ENCODE measurements around the gene C14orf93.

The C14orf93 gene

GRCh38 chr14:22973217-22974032 lies 36.5 kb downstream of the C14orf93 start:
- H3K27me3 ChIP-seq (ENCODE audit: insufficient read depth, low read length, poor library complexity, severe bottlenecking) = no peaks in the 10 kb centered on the region
- H3K4me1 ChIP-seq (ENCODE audit: insufficient read depth, low read length, poor library complexity, severe bottlenecking) = peaks cover 2% of the 10 kb centered on the region
- no peak overlapping the region for H2AFZ ChIP-seq (ENCODE audit: low read length)
- H3F3A ChIP-seq (ENCODE audit: low read depth) = no peaks in the 10 kb centered on the region
- H3K9me2 ChIP-seq (replicated peaks; ENCODE audit: low read depth, low read length) = no peaks in the 10 kb centered on the region
- H3K9ac ChIP-seq (ENCODE audit: low read depth, low read length, poor library complexity, severe bottlenecking) = no peak overlapping the region
- H4K20me1 ChIP-seq (ENCODE audit: insufficient read depth, low read length, poor library complexity, severe bottlenecking) = no peaks in the 10 kb centered on the region
- H3K4me2 ChIP-seq (ENCODE audit: low read depth, low read length, poor library complexity, severe bottlenecking) = no peak overlapping the region
- H3K79me2 ChIP-seq (ENCODE audit: insufficient read depth, low read length) = no peaks in the 10 kb centered on the region
- H3K4me3 ChIP-seq (ENCODE audit: low read length, poor library complexity, severe bottlenecking) = no peak overlapping the region
- TF ChIP-seq, protein P1, sequence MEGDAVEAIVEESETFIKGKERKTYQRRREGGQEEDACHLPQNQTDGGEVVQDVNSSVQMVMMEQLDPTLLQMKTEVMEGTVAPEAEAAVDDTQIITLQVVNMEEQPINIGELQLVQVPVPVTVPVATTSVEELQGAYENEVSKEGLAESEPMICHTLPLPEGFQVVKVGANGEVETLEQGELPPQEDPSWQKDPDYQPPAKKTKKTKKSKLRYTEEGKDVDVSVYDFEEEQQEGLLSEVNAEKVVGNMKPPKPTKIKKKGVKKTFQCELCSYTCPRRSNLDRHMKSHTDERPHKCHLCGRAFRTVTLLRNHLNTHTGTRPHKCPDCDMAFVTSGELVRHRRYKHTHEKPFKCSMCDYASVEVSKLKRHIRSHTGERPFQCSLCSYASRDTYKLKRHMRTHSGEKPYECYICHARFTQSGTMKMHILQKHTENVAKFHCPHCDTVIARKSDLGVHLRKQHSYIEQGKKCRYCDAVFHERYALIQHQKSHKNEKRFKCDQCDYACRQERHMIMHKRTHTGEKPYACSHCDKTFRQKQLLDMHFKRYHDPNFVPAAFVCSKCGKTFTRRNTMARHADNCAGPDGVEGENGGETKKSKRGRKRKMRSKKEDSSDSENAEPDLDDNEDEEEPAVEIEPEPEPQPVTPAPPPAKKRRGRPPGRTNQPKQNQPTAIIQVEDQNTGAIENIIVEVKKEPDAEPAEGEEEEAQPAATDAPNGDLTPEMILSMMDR (conservative IDR thresholded peaks at IDR 0.05; ENCODE audit: low read length) = peak; percentile 79
- TF ChIP-seq EZH2phosphoT487 (IDR thresholded peaks at IDR 0.05; ENCODE audit: borderline replicate concordance) = no peak
- peaks cover 11% of the 10 kb centered on the region; the same call in 1 of the 2 replicates for H3K36me3 ChIP-seq (ENCODE audit: insufficient read depth, low read length)
- H3K9me3 ChIP-seq (ENCODE audit: insufficient read depth, low read depth, low read length) = no peaks in the 10 kb centered on the region

GRCh38 chr14:22972313-22972930 lies 37.5 kb downstream of the C14orf93 start:
- Histone ChIP-seq H3K9ac (ENCODE audit: low read depth, low read length, poor library complexity, severe bottlenecking) (no peak overlapping the region), H3K9me2 (replicated peaks; ENCODE audit: low read depth, low read length) (no peaks in the 10 kb centered on the region), H3K79me2 (ENCODE audit: insufficient read depth, low read length) (no peaks in the 10 kb centered on the region), H3K4me2 (ENCODE audit: low read depth, low read length, poor library complexity, severe bottlenecking) (no peak overlapping the region), H2AFZ (ENCODE audit: low read length) (no peak overlapping the region), H3K36me3 (ENCODE audit: insufficient read depth, low read length) (peaks cover 11% of the 10 kb centered on the region; the same call in 1 of the 2 replicates), H4K20me1 (ENCODE audit: insufficient read depth, low read length, poor library complexity, severe bottlenecking) (no peaks in the 10 kb centered on the region), H3K4me3 (ENCODE audit: low read length, poor library complexity, severe bottlenecking) (no peak overlapping the region), H3K9me3 (ENCODE audit: insufficient read depth, low read depth, low read length) (no peaks in the 10 kb centered on the region), H3K27me3 (ENCODE audit: insufficient read depth, low read length, poor library complexity, severe bottlenecking) (no peaks in the 10 kb centered on the region), H3K4me1 (ENCODE audit: insufficient read depth, low read length, poor library complexity, severe bottlenecking) (no peaks in the 10 kb centered on the region), H3F3A (ENCODE audit: low read depth) (no peaks in the 10 kb centered on the region)
- TF ChIP-seq, protein P1 (conservative IDR thresholded peaks at IDR 0.05; ENCODE audit: low read length) = no peak
- no peak for TF ChIP-seq EZH2phosphoT487 (IDR thresholded peaks at IDR 0.05; ENCODE audit: borderline replicate concordance)

- Histone ChIP-seq H3K4me1 (ENCODE audit: insufficient read depth, low read length, poor library complexity, severe bottlenecking) (no peaks in the 10 kb centered on the region), H3K4me2 (ENCODE audit: low read depth, low read length, poor library complexity, severe bottlenecking) (no peak overlapping the region), H3K79me2 (ENCODE audit: insufficient read depth, low read length) (no peaks in the 10 kb centered on the region), H2AFZ (ENCODE audit: low read length) (no peak overlapping the region), H3K4me3 (ENCODE audit: low read length, poor library complexity, severe bottlenecking) (no peak overlapping the region), H4K20me1 (ENCODE audit: insufficient read depth, low read length, poor library complexity, severe bottlenecking) (no peaks in the 10 kb centered on the region), H3K36me3 (ENCODE audit: insufficient read depth, low read length) (peaks cover 11% of the 10 kb centered on the region; the same call in 1 of the 2 replicates), H3F3A (ENCODE audit: low read depth) (no peaks in the 10 kb centered on the region), H3K9ac (ENCODE audit: low read depth, low read length, poor library complexity, severe bottlenecking) (no peak overlapping the region), H3K9me3 (ENCODE audit: insufficient read depth, low read depth, low read length) (no peaks in the 10 kb centered on the region), H3K9me2 (replicated peaks; ENCODE audit: low read depth, low read length) (no peaks in the 10 kb centered on the region), H3K27me3 (ENCODE audit: insufficient read depth, low read length, poor library complexity, severe bottlenecking) (no peaks in the 10 kb centered on the region)
- no peak for TF ChIP-seq EZH2phosphoT487 (IDR thresholded peaks at IDR 0.05; ENCODE audit: borderline replicate concordance)
- TF ChIP-seq, protein P1 (conservative IDR thresholded peaks at IDR 0.05; ENCODE audit: low read length) = no peak
Measured at GRCh38 chr14:22971152-22971551, 38.8 kb downstream of the C14orf93 start.
